ENCODE data around the gene EIF4G2.

Gene EIF4G2

GRCh38 chr11:10770626-10771254 lies 38.0 kb downstream of the EIF4G2 start:
- DNase-seq = peak in 1 of 5 donors; percentile 10

- DNase-seq = no peak
Observed at GRCh38 chr11:10764412-10764811, 44.3 kb downstream of the EIF4G2 start.

- no peak for DNase-seq
Observed at GRCh38 chr11:10763766-10764165, 45.0 kb downstream of the EIF4G2 start.

- DNase-seq = no peak
Observed at GRCh38 chr11:10762913-10763421, 45.8 kb downstream of the EIF4G2 start.

GRCh38 chr11:10762185-10762584 lies 46.5 kb downstream of the EIF4G2 start:
- no peak for DNase-seq

GRCh38 chr11:10761085-10761698 lies 47.5 kb downstream of the EIF4G2 start:
- DNase-seq = no peak

- no peak for DNase-seq
Observed at GRCh38 chr11:10758957-10759356, 49.8 kb downstream of the EIF4G2 start.

GRCh38 chr11:10752486-10752885 lies 56.2 kb downstream of the EIF4G2 start:
- DNase-seq = no peak

- no peak for DNase-seq
Observed at GRCh38 chr11:10752061-10752460, 56.7 kb downstream of the EIF4G2 start.

- no peak for DNase-seq
Observed at GRCh38 chr11:10751581-10751940, 57.2 kb downstream of the EIF4G2 start.

GRCh38 chr11:10750838-10751580 lies 57.7 kb downstream of the EIF4G2 start, which contains the start of gene CTR9:
TSS of gene CTR9 (plus strand) at chr11:10751246. CDS start at chr11:10751413, 167 bp downstream.
- DNase-seq = peak; percentile 81 to 94 (median 87)

GRCh38 chr11:10749476-10749875 lies 59.2 kb downstream of the EIF4G2 start:
- no peak for DNase-seq

GRCh38 chr11:10747733-10748132 lies 61.0 kb downstream of the EIF4G2 start:
- DNase-seq = no peak
